Small intestine (tissue), 7 donors: Measurements from ENCODE around the gene CD83. TPM values are rescaled to one million over a fixed set of nuclear protein-coding genes. Genes with fewer than 3 reads are reported as not detected.

ENCODE experiments used
- DNase-seq, 2 donors: peaks; one replicate each; pipeline versions ENCODE4 v3.0.0 to v3.0.0-alpha.2; 2013
- FAIRE-seq: peaks from 2 replicates; lab custom pipeline; 2012; peaks lifted over from hg19 to GRCh38; lab: Jason Lieb, UNC
- H3K27ac ChIP-seq, 3 donors: one replicate each; pipeline ENCODE4 v1.5.1; 2013; ENCODE audit warnings: low read length in 2 of 3, mild to moderate bottlenecking in 2 of 3, control low read depth in 1 of 3, inconsistent platforms in 1 of 3, low read depth in 1 of 3, moderate library complexity in 1 of 3
- H3K27me3 ChIP-seq, 3 donors: one replicate each; pipeline ENCODE4 v1.6.1; 2013; ENCODE audit warnings: low read length in 3 of 3, inconsistent platforms in 1 of 3; ENCODE audit not compliant: control insufficient read depth in 3 of 3, insufficient read depth in 3 of 3
- H3K36me3 ChIP-seq, 3 donors: one replicate each; pipeline ENCODE4 v1.6.1; 2013; ENCODE audit warnings: low read length in 3 of 3, inconsistent platforms in 1 of 3, low read depth in 1 of 3, mild to moderate bottlenecking in 1 of 3, moderate library complexity in 1 of 3; ENCODE audit not compliant: control insufficient read depth in 3 of 3, insufficient read depth in 2 of 3
- H3K4me1 ChIP-seq, 3 donors: one replicate each; pipeline ENCODE4 v1.6.1; 2013; ENCODE audit warnings: low read length in 2 of 3, inconsistent platforms in 1 of 3, low read depth in 1 of 3, mild to moderate bottlenecking in 1 of 3, moderate library complexity in 1 of 3; ENCODE audit not compliant: control insufficient read depth in 3 of 3, insufficient read depth in 2 of 3
- H3K4me3 ChIP-seq, 3 donors: one replicate each; pipeline ENCODE4 v1.5.1; 2013; ENCODE audit warnings: low read length in 3 of 3, control low read depth in 1 of 3, inconsistent platforms in 1 of 3, low read depth in 1 of 3, mild to moderate bottlenecking in 1 of 3, moderate library complexity in 1 of 3
- H3K9me3 ChIP-seq, 2 donors: one replicate each; pipeline ENCODE4 v1.6.1; 2013; ENCODE audit warnings: low read depth in 1 of 2, low read length in 1 of 2; ENCODE audit not compliant: control insufficient read depth in 2 of 2, insufficient read depth in 1 of 2
- WGBS, 3 donors: extraction: QIAGEN DNeasy Blood & Tissue Kit; methylation state at CpG; one replicate each; pipeline ENCODE4 v1.1.7; 2013; 5-methylcytosine and 5-hydroxymethylcytosine counted together
- polyA plus RNA-seq, 4 donors: library from polyadenylated mRNA; stranded (reverse) in 3 of 4; unstranded in 1 of 4; fragments of 200-250 nt in 3 of 4; fragments of 120-200 nt in 1 of 4; gene quantifications; one replicate each; pipeline versions ENCODE4 v1.2.1 to v1.2.3, GENCODE V29; 2013
- donor health status: healthy with polysubstance abuse.
- donor health status: control.
- donor health status: control.
- donor health status: Bipolar disorder and iron deficiency.
- donor health status: healthy.

Gene CD83
- polyA plus RNA-seq, 4 donors, result 0.45 to 7.7 (median 1.2) TPM

DNA sequence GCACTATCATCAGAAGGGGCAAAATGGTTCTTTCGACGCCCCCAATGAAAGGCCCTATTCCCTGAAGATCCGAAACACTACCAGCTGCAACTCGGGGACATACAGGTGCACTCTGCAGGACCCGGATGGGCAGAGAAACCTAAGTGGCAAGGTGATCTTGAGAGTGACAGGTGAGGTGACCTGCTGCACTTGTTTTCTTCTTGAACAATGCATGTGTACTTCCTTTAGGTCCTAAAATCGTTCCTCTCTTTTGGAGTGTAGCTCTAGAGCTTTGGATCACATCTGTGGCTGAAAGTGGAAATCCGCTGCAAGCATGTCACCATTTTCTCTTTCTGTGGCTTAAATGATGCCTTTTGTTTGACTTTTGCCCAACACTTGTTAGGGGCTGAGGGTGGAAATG is 14.0 kb downstream of the CD83 start:
- 90 to 97% (median 96%) methylated on average over 7 of the region's 7 CpGs for WGBS, 3 donors

DNA sequence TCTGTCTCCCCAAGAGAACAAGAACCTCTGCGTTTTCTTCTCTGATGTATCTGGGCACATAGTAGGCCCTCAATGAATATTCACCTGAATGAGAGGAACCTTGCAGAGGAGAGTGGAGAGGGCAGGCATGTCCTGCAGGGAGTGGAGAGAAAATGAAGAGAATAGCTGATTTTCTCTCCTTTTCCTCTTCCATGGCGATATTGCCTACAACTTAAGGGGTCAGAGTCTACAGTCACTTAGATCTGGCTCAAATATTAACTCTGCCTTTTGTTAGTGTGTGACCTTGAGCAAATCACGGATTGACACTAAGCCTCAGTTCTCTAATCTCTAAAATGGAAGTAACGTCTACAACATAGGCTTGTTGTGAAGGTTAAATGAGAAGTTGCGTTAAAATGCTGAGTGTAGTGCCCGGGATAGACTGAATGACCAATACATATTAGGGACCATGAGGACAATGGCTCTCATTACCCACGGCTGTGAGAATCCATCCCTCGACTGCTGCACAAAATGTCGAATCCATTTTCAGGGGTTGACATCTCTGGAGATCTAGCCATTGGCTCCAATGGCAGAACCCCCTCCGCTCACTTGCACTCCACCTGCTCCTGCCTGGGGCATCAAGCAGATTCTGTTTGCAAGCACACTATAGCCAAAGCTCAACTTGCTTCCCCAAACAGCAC is 14.8 kb downstream of the CD83 start:
- Histone ChIP-seq H3K27ac (peak overlapping the region in 1 of 3 donors; percentile 31), H3K4me1 (peaks cover 0 to 40% (median 0%) of the 10 kb centered on the region in 3 donors), H3K4me3 (no peak overlapping the region), H3K27me3 (no peaks in the 10 kb centered on the region), H3K9me3 (peaks cover 0 to 3% of the 10 kb centered on the region in 2 donors), H3K36me3 (peaks cover 0 to 13% (median 3%) of the 10 kb centered on the region in 3 donors)
- FAIRE-seq, result no peak
- WGBS, 3 donors, result 70 to 83% (median 72%) methylated on average over 10 of the region's 10 CpGs
- peak in 1 of 2 donors; percentile 59 for DNase-seq

More for the DNA sequence above, 14.0 kb downstream of the CD83 start:
- no peak for DNase-seq
- Histone ChIP-seq H3K4me1 (peaks cover 0 to 40% (median 0%) of the 10 kb centered on the region in 3 donors), H3K4me3 (no peak overlapping the region), H3K9me3 (peaks cover 0 to 3% of the 10 kb centered on the region in 2 donors), H3K36me3 (peaks cover 0 to 13% (median 3%) of the 10 kb centered on the region in 3 donors), H3K27me3 (no peaks in the 10 kb centered on the region), H3K27ac (peak overlapping the region in 1 of 3 donors; percentile 31)
- no peak for FAIRE-seq

- peaks cover 0 to 40% (median 0%) of the 10 kb centered on the region in 3 donors for H3K4me1 ChIP-seq
- H3K27me3 ChIP-seq, result no peaks in the 10 kb centered on the region
- no peak for FAIRE-seq
- no peak overlapping the region for H3K27ac ChIP-seq
- no peak for DNase-seq
- 96% methylated on average over 4 of the region's 4 CpGs for WGBS, 3 donors
- peaks cover 0 to 3% of the 10 kb centered on the region in 2 donors for H3K9me3 ChIP-seq
- peaks cover 0 to 13% (median 3%) of the 10 kb centered on the region in 3 donors for H3K36me3 ChIP-seq
- no peak overlapping the region for H3K4me3 ChIP-seq
Observed at GRCh38 chr6:14132921-14133275, 15.3 kb downstream of the CD83 start.

DNA sequence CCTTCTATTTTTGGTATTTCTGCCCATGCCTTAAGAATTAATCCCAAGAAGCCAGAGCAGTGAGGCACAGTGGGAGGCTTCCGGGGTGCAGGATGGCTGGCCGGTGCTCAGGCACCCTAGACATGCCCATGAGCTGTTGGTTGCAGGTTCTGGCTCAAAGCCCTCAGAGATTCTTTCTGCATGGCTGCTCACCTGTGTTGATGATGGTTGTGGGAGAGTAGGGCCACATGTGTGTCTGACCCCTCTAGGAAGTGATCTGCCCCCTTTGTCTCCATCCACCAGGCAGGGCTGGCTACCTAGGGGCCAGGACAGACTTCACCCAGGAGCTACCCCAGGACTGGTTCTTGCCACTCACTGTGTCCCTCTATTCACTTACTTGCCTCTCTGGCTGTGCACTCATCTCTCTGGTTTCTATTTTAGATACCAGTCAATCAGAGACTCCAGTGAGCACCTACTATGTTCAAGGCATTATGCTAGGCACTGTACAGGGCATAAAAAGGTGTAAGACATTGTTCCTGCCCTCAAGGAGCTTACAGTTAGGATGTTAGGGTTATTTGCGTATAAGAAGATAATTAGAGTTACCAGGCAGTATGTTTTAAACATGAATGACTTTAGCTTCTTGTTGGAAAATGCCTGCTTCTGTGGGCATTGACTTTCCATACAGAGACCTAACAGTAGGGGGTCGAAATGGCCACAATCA is 16.8 kb downstream of the CD83 start:
- Histone ChIP-seq H3K4me1 (peaks cover 0 to 37% (median 0%) of the 10 kb centered on the region in 3 donors), H3K36me3 (peaks cover 0 to 13% (median 3%) of the 10 kb centered on the region in 3 donors), H3K4me3 (no peak overlapping the region), H3K27me3 (no peaks in the 10 kb centered on the region), H3K9me3 (peaks cover 0 to 3% of the 10 kb centered on the region in 2 donors), H3K27ac (peak overlapping the region in 1 of 3 donors; percentile 10)
- DNase-seq (no peak), FAIRE-seq (no peak)
- 93 to 97% (median 96%) methylated on average over 4 of the region's 4 CpGs for WGBS, 3 donors

GRCh38 chr6:14135893-14136539 is 18.4 kb downstream of the CD83 start:
- Histone ChIP-seq H3K36me3 (peaks cover 0 to 13% (median 3%) of the 10 kb centered on the region in 3 donors), H3K27me3 (no peaks in the 10 kb centered on the region), H3K4me1 (peaks cover 0 to 30% (median 0%) of the 10 kb centered on the region in 3 donors), H3K9me3 (peaks cover 0 to 3% of the 10 kb centered on the region in 2 donors), H3K27ac (no peak overlapping the region), H3K4me3 (no peak overlapping the region)
- no peak for DNase-seq
- WGBS, 3 donors, result 93% methylated on average over 9 of the region's 9 CpGs
- FAIRE-seq, result no peak

DNA sequence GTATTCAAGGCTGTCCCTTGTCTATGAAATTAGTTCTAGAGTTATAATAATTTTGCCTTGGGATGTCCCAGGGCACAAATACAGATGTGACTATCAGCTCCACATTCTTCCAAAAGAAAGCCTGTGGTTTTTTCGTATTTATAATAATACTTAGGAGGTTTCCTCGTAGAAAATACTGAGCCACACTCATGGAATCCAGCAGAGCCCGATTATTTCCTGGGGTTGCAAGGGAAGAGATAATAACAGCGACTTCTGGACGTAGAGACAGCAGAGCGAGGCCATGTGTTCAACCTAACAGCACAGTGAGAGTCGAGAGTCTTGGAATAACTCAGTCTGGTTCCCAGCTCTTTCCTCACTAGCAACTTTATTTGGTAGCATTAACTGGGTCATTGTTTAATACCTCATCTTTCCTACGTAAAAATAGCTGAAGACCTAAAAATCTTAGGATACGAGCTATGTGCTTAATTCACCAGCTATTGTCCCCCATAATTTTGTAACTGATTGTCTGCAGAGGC is 21.2 kb downstream of the CD83 start:
- FAIRE-seq, result no peak

GRCh38 chr6:14141351-14142062 is 23.9 kb downstream of the CD83 start:
- peaks cover 0 to 11% (median 0%) of the 10 kb centered on the region in 3 donors for H3K4me1 ChIP-seq
- no peak overlapping the region for H3K4me3 ChIP-seq
- no peaks in the 10 kb centered on the region for H3K27me3 ChIP-seq
- FAIRE-seq (no peak), DNase-seq (no peak)
- WGBS, 3 donors, result 77 to 89% (median 89%) methylated on average over 5 of the region's 5 CpGs
- H3K36me3 ChIP-seq, result no peaks in the 10 kb centered on the region
- H3K9me3 ChIP-seq, result no peaks in the 10 kb centered on the region
- no peak overlapping the region for H3K27ac ChIP-seq

More for the DNA sequence above, 21.2 kb downstream of the CD83 start:
- no peak overlapping the region for H3K4me3 ChIP-seq
- WGBS, 3 donors, result 92 to 95% (median 95%) methylated on average over 9 of the region's 9 CpGs
- H3K27ac ChIP-seq, result no peak overlapping the region
- peaks cover 0 to 7% (median 0%) of the 10 kb centered on the region in 3 donors for H3K4me1 ChIP-seq
- no peak for DNase-seq
- no peaks in the 10 kb centered on the region for H3K27me3 ChIP-seq
- peaks cover 0 to 7% (median 3%) of the 10 kb centered on the region in 3 donors for H3K36me3 ChIP-seq
- no peaks in the 10 kb centered on the region for H3K9me3 ChIP-seq
